Measurements from ENCODE around the gene MED13L.
A peak's percentile ranks its signal among the peaks of the same experiment; 100 is the strongest.

Gene MED13L

GRCh38 chr12:116076399-116076798 is 201.1 kb downstream of the MED13L start:
- DNase-seq: no peak

GRCh38 chr12:116074686-116075085 is 202.8 kb downstream of the MED13L start:
- DNase-seq: no peak

GRCh38 chr12:116071555-116072230 is 205.8 kb downstream of the MED13L start:
- no peak for DNase-seq

GRCh38 chr12:116070444-116070843 is 207.0 kb downstream of the MED13L start:
- DNase-seq: no peak

- no peak for DNase-seq
Observed at GRCh38 chr12:116069943-116070342, 207.6 kb downstream of the MED13L start.

- no peak for DNase-seq
Observed at GRCh38 chr12:116068853-116069252, 208.6 kb downstream of the MED13L start.

GRCh38 chr12:116068371-116068770 is 209.1 kb downstream of the MED13L start:
- DNase-seq: no peak

- DNase-seq: no peak
Observed at GRCh38 chr12:116067892-116068291, 209.6 kb downstream of the MED13L start.

GRCh38 chr12:116066381-116067230 is 210.9 kb downstream of the MED13L start:
- DNase-seq: peak; percentile 41

- no peak for DNase-seq
Observed at GRCh38 chr12:116065606-116066005, 211.9 kb downstream of the MED13L start.

- DNase-seq: no peak
Observed at GRCh38 chr12:116064493-116064892, 213.0 kb downstream of the MED13L start.

GRCh38 chr12:116062698-116063097 is 214.8 kb downstream of the MED13L start:
- no peak for DNase-seq

- DNase-seq: no peak
Observed at GRCh38 chr12:116060764-116061163, 216.7 kb downstream of the MED13L start.

- no peak for DNase-seq
Observed at GRCh38 chr12:116059904-116060303, 217.6 kb downstream of the MED13L start.

GRCh38 chr12:116058574-116058973 is 218.9 kb downstream of the MED13L start:
- DNase-seq: no peak

- no peak for DNase-seq
Observed at GRCh38 chr12:116057356-116057755, 220.1 kb downstream of the MED13L start.

GRCh38 chr12:116055895-116056607 is 221.4 kb downstream of the MED13L start:
- no peak for DNase-seq

- no peak for DNase-seq
Observed at GRCh38 chr12:116054280-116054679, 223.2 kb downstream of the MED13L start.

- no peak for DNase-seq
Observed at GRCh38 chr12:116053479-116054200, 223.9 kb downstream of the MED13L start.

- no peak for DNase-seq
Observed at GRCh38 chr12:116050275-116050674, 227.2 kb downstream of the MED13L start.

GRCh38 chr12:116048879-116049278 is 228.6 kb downstream of the MED13L start:
- no peak for DNase-seq

- DNase-seq: no peak
Observed at GRCh38 chr12:116046039-116046438, 231.5 kb downstream of the MED13L start.

- DNase-seq: no peak
Observed at GRCh38 chr12:116045150-116045549, 232.3 kb downstream of the MED13L start.

Data from effector CD4-positive, alpha-beta T cell (primary cell).